ENCODE data around the gene PLCD3.

GRCh38 chr17:45123076-45123770 lies 9.1 kb downstream of the PLCD3 start:
- TF ChIP-seq POLR2A (IDR thresholded peaks at IDR 0.05) (no peak), CTCF (IDR thresholded peaks at IDR 0.05) (no peak)

All from suprapubic skin (tissue), 3 donors.